K562 (cell line): ENCODE results near the gene SMIM35. TPM values are rescaled to one million over a fixed set of nuclear protein-coding genes. Genes with fewer than 3 reads are reported as not detected.

ENCODE experiments used
- CEBPB ChIP-seq: fragments of 450-650 bp; IDR thresholded peaks from 2 replicates; pipeline ENCODE4 v1.6.1; 2016; ENCODE audit warnings: missing genetic modification characterization, missing compliant biosample characterization
- ERF ChIP-seq: fragments of 450-650 bp; formaldehyde crosslinking; IDR thresholded peaks from 2 replicates; pipeline ENCODE4 v1.4.0; 2020; ENCODE audit warnings: mild to moderate bottlenecking, mixed read lengths
- GTF2A2 ChIP-seq: IDR thresholded peaks from 2 replicates; pipeline ENCODE4 v1.6.1; 2016; ENCODE audit warnings: mild to moderate bottlenecking, missing genetic modification characterization, missing compliant biosample characterization
- MECOM ChIP-seq: fragments of 250-450 bp; sonication (Bioruptor Pico); IDR thresholded peaks from 2 replicates; pipeline ENCODE4 v1.8.0; 2022; ENCODE audit warnings: inconsistent platforms
- NCOR1 ChIP-seq: fragments of 450-650 bp; IDR thresholded peaks from 2 replicates; pipeline ENCODE4 v1.6.1; 2016; ENCODE audit warnings: mild to moderate bottlenecking, moderate library complexity
- NFIC ChIP-seq: fragments of 450-650 bp; IDR thresholded peaks from 2 replicates; pipeline ENCODE4 v1.6.1; 2017; ENCODE audit warnings: mild to moderate bottlenecking, inconsistent platforms
- PHB ChIP-seq: fragments of 250-450 bp; sonication (Bioruptor Pico); IDR thresholded peaks from 2 replicates; pipeline ENCODE4 v1.5.0; 2021
- PTBP1 ChIP-seq: fragments of 200-400 bp; formaldehyde crosslinking; IDR thresholded peaks from 2 replicates; pipeline ENCODE4 v1.6.1; 2017; ENCODE audit warnings: low read depth, low read length
- SMARCA4 ChIP-seq: fragments of 450-650 bp; IDR thresholded peaks from 2 replicates; pipeline ENCODE4 v1.6.1; 2016
- SOX6 ChIP-seq: fragments of 450-650 bp; IDR thresholded peaks from 2 replicates; pipeline ENCODE4 v1.6.1; 2014; ENCODE audit warnings: mild to moderate bottlenecking
- SREBF2 ChIP-seq: sonication (generic); formaldehyde crosslinking; IDR thresholded peaks from 2 replicates; pipeline ENCODE4 v1.4.0; 2020; ENCODE audit warnings: mild to moderate bottlenecking, missing genetic modification reagents
- SRF ChIP-seq, 2 experiments: fragments of 250-450, 450-650 bp in 1 of 2; sonication (Bioruptor Pico) in 1 of 2; sonication (generic) in 1 of 2; formaldehyde crosslinking; IDR thresholded peaks; 2 replicates each; pipeline versions ENCODE4 v1.5.0 to v1.5.1; 2020 to 2022; ENCODE audit warnings: mild to moderate bottlenecking in 1 of 2, missing genetic modification reagents in 1 of 2
- YBX1 ChIP-seq: fragments of 450-650 bp; IDR thresholded peaks from 2 replicates; pipeline ENCODE4 v1.7.1; 2016; ENCODE audit warnings: mild to moderate bottlenecking
- ZNF133 ChIP-seq: fragments of 250-450 bp; sonication (Bioruptor Pico); IDR thresholded peaks from 2 replicates; pipeline ENCODE4 v1.4.0; 2020; ENCODE audit warnings: mild to moderate bottlenecking
- polyA plus RNA-seq, 8 experiments: library from polyadenylated mRNA; depleted of rRNA in 4 of 8; stranded (reverse) in 5 of 8; unstranded in 3 of 8; fragments of >200 nt; fragmentation: Nextera tagmentation in 2 of 8; fragmentation: Illumina TruSeq in 1 of 8; extraction: Ambion mirVana in 2 of 8; extraction: Trizol in 1 of 8; gene quantifications; 2 replicates each; pipeline versions ENCODE4 v1.2.1 to v1.2.3, GENCODE V29; 2011 to 2014; ENCODE audit warnings: inconsistent platforms in 1 of 8, missing spikeins in 1 of 8
- total RNA-seq, 7 experiments: library from RNA; depleted of rRNA in 6 of 7; stranded (reverse); fragments of >200 nt in 6 of 7; fragmentation: Illumina TruSeq in 2 of 7; extraction: Trizol in 2 of 7; gene quantifications; 2 replicates each; pipeline versions ENCODE4 v1.2.1 to v1.2.3, GENCODE V29; 2011 to 2021; ENCODE audit warnings: low replicate concordance in 1 of 7
- TF ChIP-seq, protein P1 (sequence below): fragments of 450-650 bp; formaldehyde crosslinking; IDR thresholded peaks from 2 replicates; pipeline ENCODE4 v1.4.0; 2022; ENCODE audit warnings: missing genetic modification characterization
- TF ChIP-seq, protein P2 (sequence below), 3 experiments: fragments of 200-800 bp in 1 of 3; fragments of 250-450 bp in 1 of 3; fragments of 450-650 bp in 1 of 3; sonication (Bioruptor Pico) in 1 of 3; sonication (Bioruptor generic) in 1 of 3; formaldehyde crosslinking in 1 of 3; IDR thresholded peaks; 2 replicates each; pipeline versions ENCODE4 v1.6.1 to v1.8.0; 2016 to 2022; ENCODE audit warnings: mild to moderate bottlenecking in 2 of 3, missing genetic modification characterization in 2 of 3, missing compliant biosample characterization in 1 of 3, moderate library complexity in 1 of 3
- TF ChIP-seq, protein P3 (sequence below): fragments of 450-650 bp; IDR thresholded peaks from 2 replicates; pipeline ENCODE4 v1.6.1; 2016; ENCODE audit warnings: low read depth, mild to moderate bottlenecking, moderate library complexity
- TF ChIP-seq, protein P4 (sequence below): sonication (generic); formaldehyde crosslinking; IDR thresholded peaks from 2 replicates; pipeline ENCODE4 v1.8.0; 2023; ENCODE audit warnings: missing genetic modification reagents, mild to moderate bottlenecking, borderline replicate concordance

Gene SMIM35
- total and polyA plus RNA-seq, 9 of the 15 experiments (the other 6 are each of a cell fraction or from before 2014, with no cell fraction given), result 0.03 TPM; not detected in 7

- TF ChIP-seq, protein P1, sequence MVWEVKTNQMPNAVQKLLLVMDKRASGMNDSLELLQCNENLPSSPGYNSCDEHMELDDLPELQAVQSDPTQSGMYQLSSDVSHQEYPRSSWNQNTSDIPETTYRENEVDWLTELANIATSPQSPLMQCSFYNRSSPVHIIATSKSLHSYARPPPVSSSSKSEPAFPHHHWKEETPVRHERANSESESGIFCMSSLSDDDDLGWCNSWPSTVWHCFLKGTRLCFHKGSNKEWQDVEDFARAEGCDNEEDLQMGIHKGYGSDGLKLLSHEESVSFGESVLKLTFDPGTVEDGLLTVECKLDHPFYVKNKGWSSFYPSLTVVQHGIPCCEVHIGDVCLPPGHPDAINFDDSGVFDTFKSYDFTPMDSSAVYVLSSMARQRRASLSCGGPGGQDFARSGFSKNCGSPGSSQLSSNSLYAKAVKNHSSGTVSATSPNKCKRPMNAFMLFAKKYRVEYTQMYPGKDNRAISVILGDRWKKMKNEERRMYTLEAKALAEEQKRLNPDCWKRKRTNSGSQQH, result no peak
- TF ChIP-seq, protein P2, sequence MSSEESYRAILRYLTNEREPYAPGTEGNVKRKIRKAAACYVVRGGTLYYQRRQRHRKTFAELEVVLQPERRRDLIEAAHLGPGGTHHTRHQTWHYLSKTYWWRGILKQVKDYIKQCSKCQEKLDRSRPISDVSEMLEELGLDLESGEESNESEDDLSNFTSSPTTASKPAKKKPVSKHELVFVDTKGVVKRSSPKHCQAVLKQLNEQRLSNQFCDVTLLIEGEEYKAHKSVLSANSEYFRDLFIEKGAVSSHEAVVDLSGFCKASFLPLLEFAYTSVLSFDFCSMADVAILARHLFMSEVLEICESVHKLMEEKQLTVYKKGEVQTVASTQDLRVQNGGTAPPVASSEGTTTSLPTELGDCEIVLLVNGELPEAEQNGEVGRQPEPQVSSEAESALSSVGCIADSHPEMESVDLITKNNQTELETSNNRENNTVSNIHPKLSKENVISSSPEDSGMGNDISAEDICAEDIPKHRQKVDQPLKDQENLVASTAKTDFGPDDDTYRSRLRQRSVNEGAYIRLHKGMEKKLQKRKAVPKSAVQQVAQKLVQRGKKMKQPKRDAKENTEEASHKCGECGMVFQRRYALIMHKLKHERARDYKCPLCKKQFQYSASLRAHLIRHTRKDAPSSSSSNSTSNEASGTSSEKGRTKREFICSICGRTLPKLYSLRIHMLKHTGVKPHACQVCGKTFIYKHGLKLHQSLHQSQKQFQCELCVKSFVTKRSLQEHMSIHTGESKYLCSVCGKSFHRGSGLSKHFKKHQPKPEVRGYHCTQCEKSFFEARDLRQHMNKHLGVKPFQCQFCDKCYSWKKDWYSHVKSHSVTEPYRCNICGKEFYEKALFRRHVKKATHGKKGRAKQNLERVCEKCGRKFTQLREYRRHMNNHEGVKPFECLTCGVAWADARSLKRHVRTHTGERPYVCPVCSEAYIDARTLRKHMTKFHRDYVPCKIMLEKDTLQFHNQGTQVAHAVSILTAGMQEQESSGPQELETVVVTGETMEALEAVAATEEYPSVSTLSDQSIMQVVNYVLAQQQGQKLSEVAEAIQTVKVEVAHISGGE (CRISPR knock-in tag; IDR thresholded peaks at IDR 0.05), result peak in 1 of 3 experiments; percentile 17; a peak in 1 of 6 replicates
- TF ChIP-seq YBX1, result no peak
- TF ChIP-seq, protein P3, sequence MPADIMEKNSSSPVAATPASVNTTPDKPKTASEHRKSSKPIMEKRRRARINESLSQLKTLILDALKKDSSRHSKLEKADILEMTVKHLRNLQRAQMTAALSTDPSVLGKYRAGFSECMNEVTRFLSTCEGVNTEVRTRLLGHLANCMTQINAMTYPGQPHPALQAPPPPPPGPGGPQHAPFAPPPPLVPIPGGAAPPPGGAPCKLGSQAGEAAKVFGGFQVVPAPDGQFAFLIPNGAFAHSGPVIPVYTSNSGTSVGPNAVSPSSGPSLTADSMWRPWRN, result no peak
- TF ChIP-seq PTBP1, result no peak
- TF ChIP-seq SREBF2 (CRISPR knock-in tag), result no peak
- no peak for TF ChIP-seq GTF2A2 (tag)
- TF ChIP-seq ZNF133 (CRISPR knock-in tag), result no peak
- no peak for TF ChIP-seq NCOR1
- TF ChIP-seq, protein P4, sequence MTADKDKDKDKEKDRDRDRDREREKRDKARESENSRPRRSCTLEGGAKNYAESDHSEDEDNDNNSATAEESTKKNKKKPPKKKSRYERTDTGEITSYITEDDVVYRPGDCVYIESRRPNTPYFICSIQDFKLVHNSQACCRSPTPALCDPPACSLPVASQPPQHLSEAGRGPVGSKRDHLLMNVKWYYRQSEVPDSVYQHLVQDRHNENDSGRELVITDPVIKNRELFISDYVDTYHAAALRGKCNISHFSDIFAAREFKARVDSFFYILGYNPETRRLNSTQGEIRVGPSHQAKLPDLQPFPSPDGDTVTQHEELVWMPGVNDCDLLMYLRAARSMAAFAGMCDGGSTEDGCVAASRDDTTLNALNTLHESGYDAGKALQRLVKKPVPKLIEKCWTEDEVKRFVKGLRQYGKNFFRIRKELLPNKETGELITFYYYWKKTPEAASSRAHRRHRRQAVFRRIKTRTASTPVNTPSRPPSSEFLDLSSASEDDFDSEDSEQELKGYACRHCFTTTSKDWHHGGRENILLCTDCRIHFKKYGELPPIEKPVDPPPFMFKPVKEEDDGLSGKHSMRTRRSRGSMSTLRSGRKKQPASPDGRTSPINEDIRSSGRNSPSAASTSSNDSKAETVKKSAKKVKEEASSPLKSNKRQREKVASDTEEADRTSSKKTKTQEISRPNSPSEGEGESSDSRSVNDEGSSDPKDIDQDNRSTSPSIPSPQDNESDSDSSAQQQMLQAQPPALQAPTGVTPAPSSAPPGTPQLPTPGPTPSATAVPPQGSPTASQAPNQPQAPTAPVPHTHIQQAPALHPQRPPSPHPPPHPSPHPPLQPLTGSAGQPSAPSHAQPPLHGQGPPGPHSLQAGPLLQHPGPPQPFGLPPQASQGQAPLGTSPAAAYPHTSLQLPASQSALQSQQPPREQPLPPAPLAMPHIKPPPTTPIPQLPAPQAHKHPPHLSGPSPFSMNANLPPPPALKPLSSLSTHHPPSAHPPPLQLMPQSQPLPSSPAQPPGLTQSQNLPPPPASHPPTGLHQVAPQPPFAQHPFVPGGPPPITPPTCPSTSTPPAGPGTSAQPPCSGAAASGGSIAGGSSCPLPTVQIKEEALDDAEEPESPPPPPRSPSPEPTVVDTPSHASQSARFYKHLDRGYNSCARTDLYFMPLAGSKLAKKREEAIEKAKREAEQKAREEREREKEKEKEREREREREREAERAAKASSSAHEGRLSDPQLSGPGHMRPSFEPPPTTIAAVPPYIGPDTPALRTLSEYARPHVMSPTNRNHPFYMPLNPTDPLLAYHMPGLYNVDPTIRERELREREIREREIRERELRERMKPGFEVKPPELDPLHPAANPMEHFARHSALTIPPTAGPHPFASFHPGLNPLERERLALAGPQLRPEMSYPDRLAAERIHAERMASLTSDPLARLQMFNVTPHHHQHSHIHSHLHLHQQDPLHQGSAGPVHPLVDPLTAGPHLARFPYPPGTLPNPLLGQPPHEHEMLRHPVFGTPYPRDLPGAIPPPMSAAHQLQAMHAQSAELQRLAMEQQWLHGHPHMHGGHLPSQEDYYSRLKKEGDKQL (CRISPR knock-in tag), result no peak
- TF ChIP-seq SRF (CRISPR knock-in tag; IDR thresholded peaks at IDR 0.05), result 0 out of 4 replicates have a peak, but pooled peaks of 1 of the 2 experiments have one; percentile 18
- peak; percentile 71 for TF ChIP-seq SMARCA4
- no peak for TF ChIP-seq SOX6
- no peak for TF ChIP-seq PHB (CRISPR knock-in tag)
- TF ChIP-seq CEBPB (tag), result no peak
- TF ChIP-seq NFIC, result no peak
- no peak for TF ChIP-seq MECOM
- TF ChIP-seq ERF (CRISPR knock-in tag), result no peak
These were observed 75.9 kb downstream of the SMIM35 start (continued) for GRCh38 chr11:118010738-118011461.
